ENCODE data around the gene COL8A2.
A peak's percentile ranks its signal among the peaks of the same experiment; 100 is the strongest.

COL8A2 gene

GRCh38 chr1:36091698-36092097 is 33.3 kb downstream of the COL8A2 start:
- no peaks in the 10 kb centered on the region for H3F3A ChIP-seq (ENCODE audit: insufficient read depth, low read length)
- H3K4me2 ChIP-seq (ENCODE audit: low read length): no peak overlapping the region
- no peaks in the 10 kb centered on the region for H3K79me2 ChIP-seq (ENCODE audit: insufficient read depth, low read length)
- H4K20me1 ChIP-seq (ENCODE audit: insufficient read depth, low read length): no peaks in the 10 kb centered on the region
- H3K4me1 ChIP-seq (ENCODE audit: insufficient read depth, low read length, severe bottlenecking): peaks cover 18% of the 10 kb centered on the region
- no peaks in the 10 kb centered on the region for H3K27me3 ChIP-seq (ENCODE audit: insufficient read depth, low read length)
- no peak overlapping the region for H2AFZ ChIP-seq (ENCODE audit: low read length)
- no peak overlapping the region for H3K4me3 ChIP-seq (ENCODE audit: low read depth, low read length, poor library complexity, severe bottlenecking)
- H3K9me3 ChIP-seq (ENCODE audit: low read length): no peaks in the 10 kb centered on the region
- no peaks in the 10 kb centered on the region for H3K9me2 ChIP-seq (ENCODE audit: low read depth, low read length)
- H3K27ac ChIP-seq (ENCODE audit: low read depth, low read length, poor library complexity, severe bottlenecking): no peak overlapping the region
- no peak overlapping the region for H3K9ac ChIP-seq (ENCODE audit: low read length)
- TF ChIP-seq CTCF (IDR thresholded peaks at IDR 0.05; ENCODE audit: low read length) (no peak), EZH2 (IDR thresholded peaks at IDR 0.05; ENCODE audit: borderline replicate concordance, low read length) (no peak)
- peaks cover 56% of the 10 kb centered on the region for H3K36me3 ChIP-seq (ENCODE audit: insufficient read depth, low read length)

- no peaks in the 10 kb centered on the region for H3F3A ChIP-seq (ENCODE audit: insufficient read depth, low read length)
- H3K79me2 ChIP-seq (ENCODE audit: insufficient read depth, low read length): no peaks in the 10 kb centered on the region
- H4K20me1 ChIP-seq (ENCODE audit: insufficient read depth, low read length): no peaks in the 10 kb centered on the region
- H3K36me3 ChIP-seq (ENCODE audit: insufficient read depth, low read length): peaks cover 53% of the 10 kb centered on the region
- TF ChIP-seq CTCF (IDR thresholded peaks at IDR 0.05; ENCODE audit: low read length) (no peak), EZH2 (IDR thresholded peaks at IDR 0.05; ENCODE audit: borderline replicate concordance, low read length) (no peak)
- H3K9ac ChIP-seq (ENCODE audit: low read length): no peak overlapping the region
- no peak overlapping the region for H2AFZ ChIP-seq (ENCODE audit: low read length)
- H3K9me2 ChIP-seq (ENCODE audit: low read depth, low read length): no peaks in the 10 kb centered on the region
- peaks cover 18% of the 10 kb centered on the region for H3K4me1 ChIP-seq (ENCODE audit: insufficient read depth, low read length, severe bottlenecking)
- no peak overlapping the region for H3K27ac ChIP-seq (ENCODE audit: low read depth, low read length, poor library complexity, severe bottlenecking)
- H3K27me3 ChIP-seq (ENCODE audit: insufficient read depth, low read length): no peaks in the 10 kb centered on the region
- H3K4me3 ChIP-seq (ENCODE audit: low read depth, low read length, poor library complexity, severe bottlenecking): no peak overlapping the region
- no peaks in the 10 kb centered on the region for H3K9me3 ChIP-seq (ENCODE audit: low read length)
- no peak overlapping the region for H3K4me2 ChIP-seq (ENCODE audit: low read length)
These were observed 33.9 kb downstream of the COL8A2 start for GRCh38 chr1:36091141-36091540.

- H3K9me2 ChIP-seq (ENCODE audit: low read depth, low read length): no peaks in the 10 kb centered on the region
- peak overlapping the region; percentile 79 for H3K4me3 ChIP-seq (ENCODE audit: low read depth, low read length, poor library complexity, severe bottlenecking)
- H3K79me2 ChIP-seq (ENCODE audit: insufficient read depth, low read length): no peaks in the 10 kb centered on the region
- no peaks in the 10 kb centered on the region for H3K9me3 ChIP-seq (ENCODE audit: low read length)
- peaks cover 18% of the 10 kb centered on the region for H3K4me1 ChIP-seq (ENCODE audit: insufficient read depth, low read length, severe bottlenecking)
- TF ChIP-seq EZH2 (IDR thresholded peaks at IDR 0.05; ENCODE audit: borderline replicate concordance, low read length) (no peak), CTCF (IDR thresholded peaks at IDR 0.05; ENCODE audit: low read length) (no peak)
- H3K27ac ChIP-seq (ENCODE audit: low read depth, low read length, poor library complexity, severe bottlenecking): no peak overlapping the region
- H3F3A ChIP-seq (ENCODE audit: insufficient read depth, low read length): no peaks in the 10 kb centered on the region
- no peaks in the 10 kb centered on the region for H4K20me1 ChIP-seq (ENCODE audit: insufficient read depth, low read length)
- peak overlapping the region; percentile 78 for H3K9ac ChIP-seq (ENCODE audit: low read length)
- H2AFZ ChIP-seq (ENCODE audit: low read length): no peak overlapping the region
- H3K36me3 ChIP-seq (ENCODE audit: insufficient read depth, low read length): peaks cover 38% of the 10 kb centered on the region
- no peaks in the 10 kb centered on the region for H3K27me3 ChIP-seq (ENCODE audit: insufficient read depth, low read length)
- peak overlapping the region; percentile 94 for H3K4me2 ChIP-seq (ENCODE audit: low read length)
These were observed 35.5 kb downstream of the COL8A2 start for GRCh38 chr1:36089393-36090121.

Measured in OCI-LY1 (cell line).